GM12801 (cell line): ENCODE results near the gene PAX5.

ENCODE experiments used
- CTCF ChIP-seq: IDR thresholded peaks from one replicate; pipeline ENCODE4 v1.5.1; 2011; ENCODE audit warnings: control low read depth; ENCODE audit not compliant: insufficient read length; ENCODE audit errors: extremely low read depth

PAX5 gene

GRCh38 chr9:36929350-36929675 lies 104.8 kb downstream of the PAX5 start:
- TF ChIP-seq CTCF: no peak

GRCh38 chr9:36928670-36929349 lies 105.3 kb downstream of the PAX5 start:
- TF ChIP-seq CTCF: no peak

GRCh38 chr9:36928210-36928609 lies 105.9 kb downstream of the PAX5 start:
- no peak for TF ChIP-seq CTCF

GRCh38 chr9:36924757-36925432 lies 109.2 kb downstream of the PAX5 start:
- no peak for TF ChIP-seq CTCF

- TF ChIP-seq CTCF: no peak
Measured at GRCh38 chr9:36924071-36924470, 110.0 kb downstream of the PAX5 start.

- TF ChIP-seq CTCF: no peak
Measured at GRCh38 chr9:36923025-36923625, 110.9 kb downstream of the PAX5 start.

GRCh38 chr9:36922548-36922947 lies 111.5 kb downstream of the PAX5 start:
- TF ChIP-seq CTCF: no peak
